GM18870 (cell line): ENCODE data around the gene C10orf67.
"Not testable (repeated sequence)": the region's sequence is repeated elsewhere in the genome, so short reads cannot be mapped to it uniquely, and the experiment has no call there.

Experiments used
- ATAC-seq: cut with Tn5 transposase; IDR thresholded peaks from one replicate; pipeline ENCODE4 v1.9.1; 2021; ENCODE audit warnings: moderate library complexity; ENCODE audit not compliant: unreplicated experiment

The C10orf67 gene

DNA sequence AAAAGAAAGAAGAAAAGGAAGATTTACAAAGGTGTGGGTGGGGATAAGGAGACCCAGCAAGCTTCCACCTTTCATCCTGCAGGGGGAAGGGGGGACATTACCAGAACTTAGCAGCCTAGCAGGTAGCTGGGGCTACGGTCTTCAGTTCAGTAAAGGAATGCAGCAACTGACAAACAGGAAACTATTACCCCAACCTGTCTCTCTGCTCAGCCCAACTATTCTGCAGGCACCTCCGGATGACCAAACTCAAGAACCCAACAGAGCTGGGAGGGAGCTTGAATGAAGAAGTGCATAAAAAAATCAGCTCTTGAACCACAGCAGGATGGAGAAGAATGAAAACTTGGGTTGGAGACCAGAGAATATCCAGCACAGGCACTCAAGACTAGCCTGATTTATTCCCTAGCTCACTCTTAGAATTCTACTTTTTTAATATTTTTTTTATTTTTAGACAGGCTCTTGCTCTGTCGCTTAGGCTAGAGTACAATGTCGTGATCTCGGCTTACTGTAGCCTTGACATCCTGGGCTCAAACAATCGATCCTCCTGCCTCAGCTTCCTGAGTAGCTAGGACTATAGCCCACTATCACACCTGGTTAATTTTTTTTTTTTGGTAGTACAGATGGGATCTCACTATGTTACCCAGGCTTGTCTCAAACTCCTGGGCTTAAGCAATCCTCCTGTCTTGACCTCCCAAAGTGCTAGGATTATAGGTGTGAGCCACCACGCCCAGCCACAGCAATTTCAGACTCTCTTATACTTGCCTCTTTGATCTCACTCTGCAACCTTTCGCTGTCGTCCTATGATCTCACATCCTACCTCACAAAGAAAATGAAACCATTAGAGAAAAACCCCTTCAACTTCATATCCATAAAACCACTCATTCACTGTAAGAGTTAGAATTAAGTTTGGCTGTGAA is 18.5 kb upstream of the C10orf67 start:
- peak; percentile 43 for ATAC-seq

DNA sequence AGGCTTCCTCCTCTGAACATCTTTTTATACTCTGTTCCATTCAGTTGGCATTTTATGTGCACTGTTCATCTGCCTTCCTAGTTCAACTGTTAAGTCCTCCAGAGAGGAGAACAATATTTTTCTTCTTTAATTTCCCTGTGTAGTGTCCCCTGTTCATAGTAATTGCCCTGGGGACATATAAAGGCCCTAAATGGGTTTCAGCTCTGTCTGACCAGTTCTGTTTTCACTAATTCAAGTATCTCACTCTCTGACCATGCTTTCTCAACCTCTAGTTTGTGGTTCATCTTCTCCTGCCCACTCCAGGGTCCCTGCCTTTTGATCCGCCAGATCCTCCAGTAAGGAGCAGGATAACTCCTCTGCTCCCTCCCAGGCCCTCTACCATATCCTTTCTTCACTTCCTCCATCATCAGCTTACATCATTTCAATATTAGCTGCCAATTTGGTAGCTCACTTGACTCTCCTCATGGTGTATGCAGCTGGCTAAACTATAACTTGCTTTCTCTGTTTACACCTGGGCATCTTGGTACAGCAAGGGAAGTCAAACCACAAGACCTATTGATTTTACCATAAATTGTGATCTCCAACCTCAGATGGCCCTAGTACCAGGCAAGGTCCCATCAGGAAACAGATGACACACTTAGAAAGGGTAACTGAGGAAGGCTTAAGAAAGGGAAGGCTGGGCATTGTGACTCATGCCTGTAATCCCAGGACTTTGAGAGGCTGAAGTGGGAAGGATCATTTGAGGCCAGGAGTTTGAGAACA is 17.7 kb upstream of the C10orf67 start:
- peak; percentile 48 for ATAC-seq

DNA sequence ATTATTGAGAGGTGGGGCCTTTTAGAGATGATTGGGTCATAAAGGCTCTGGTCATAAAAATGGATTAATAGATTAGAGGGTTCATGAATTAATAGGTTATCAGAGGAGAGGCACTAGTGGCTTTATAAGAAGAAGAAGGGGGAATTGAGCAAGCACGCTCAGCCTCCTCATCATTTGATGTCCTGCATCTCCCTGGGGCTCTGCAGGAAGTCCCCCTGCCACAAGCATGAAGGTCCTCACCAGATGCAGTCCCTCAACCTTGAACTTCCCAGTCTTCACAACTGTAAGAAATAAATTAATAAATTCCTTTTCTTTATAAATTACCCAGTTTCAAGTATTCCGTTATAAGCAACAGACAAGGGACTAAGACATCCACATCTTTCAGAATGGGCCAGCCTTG is 17.1 kb upstream of the C10orf67 start:
- ATAC-seq, result no peak

DNA sequence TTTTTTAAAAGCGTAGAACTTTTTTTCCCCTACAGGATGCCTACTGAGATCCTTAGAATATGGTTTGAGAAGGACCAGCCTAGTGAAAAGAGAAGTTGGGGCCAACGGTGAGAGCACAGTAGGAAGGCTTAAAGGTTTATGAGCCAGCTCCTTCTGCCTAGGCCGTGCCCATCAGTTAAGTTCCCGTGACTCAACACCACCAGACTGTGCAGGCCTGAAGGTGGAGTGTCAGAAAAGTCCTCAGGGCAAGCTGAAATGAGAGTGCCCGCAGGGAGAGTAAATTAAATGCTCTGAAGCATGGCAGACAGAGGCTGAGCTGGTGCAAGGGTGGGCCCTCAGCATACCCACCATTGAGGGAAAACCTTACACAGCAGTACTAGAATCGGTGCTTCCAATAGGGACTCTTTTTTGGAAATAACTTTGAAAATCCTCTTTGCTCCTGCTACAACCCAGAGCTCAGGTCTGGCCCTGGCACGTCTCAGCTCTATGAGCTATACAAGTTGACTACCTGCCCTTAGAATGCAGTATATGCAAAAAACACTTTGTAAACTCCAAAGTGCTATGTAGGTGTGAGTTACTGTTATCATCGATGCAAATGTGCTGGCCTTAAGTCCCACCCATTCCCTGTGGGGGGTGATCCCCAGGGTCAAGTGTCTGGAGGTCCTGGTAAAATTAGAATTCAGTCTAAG is 15.2 kb upstream of the C10orf67 start:
- no peak for ATAC-seq

DNA sequence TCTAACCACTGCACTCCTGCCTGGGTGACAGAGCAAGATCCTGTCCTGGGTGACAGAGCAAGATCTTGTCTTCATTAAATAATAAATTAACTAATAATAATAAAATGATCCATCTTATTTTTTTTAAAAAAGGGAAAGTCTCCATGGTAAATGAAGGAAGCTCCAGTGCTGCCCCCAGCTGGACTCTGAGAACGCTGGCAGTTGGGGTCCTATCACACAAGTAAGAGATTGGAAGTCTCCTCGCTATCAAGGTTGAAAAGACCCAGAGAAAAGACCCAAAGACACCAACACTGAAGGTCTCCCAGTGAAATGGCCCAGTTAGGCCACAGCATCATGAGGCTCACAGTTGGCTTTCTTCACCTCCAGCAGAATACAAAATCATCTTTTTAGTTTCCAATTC is 13.8 kb upstream of the C10orf67 start:
- ATAC-seq, result no peak

- ATAC-seq, result no peak
Observed at GRCh38 chr10:23354630-23355279, 10.2 kb upstream of the C10orf67 start.

DNA sequence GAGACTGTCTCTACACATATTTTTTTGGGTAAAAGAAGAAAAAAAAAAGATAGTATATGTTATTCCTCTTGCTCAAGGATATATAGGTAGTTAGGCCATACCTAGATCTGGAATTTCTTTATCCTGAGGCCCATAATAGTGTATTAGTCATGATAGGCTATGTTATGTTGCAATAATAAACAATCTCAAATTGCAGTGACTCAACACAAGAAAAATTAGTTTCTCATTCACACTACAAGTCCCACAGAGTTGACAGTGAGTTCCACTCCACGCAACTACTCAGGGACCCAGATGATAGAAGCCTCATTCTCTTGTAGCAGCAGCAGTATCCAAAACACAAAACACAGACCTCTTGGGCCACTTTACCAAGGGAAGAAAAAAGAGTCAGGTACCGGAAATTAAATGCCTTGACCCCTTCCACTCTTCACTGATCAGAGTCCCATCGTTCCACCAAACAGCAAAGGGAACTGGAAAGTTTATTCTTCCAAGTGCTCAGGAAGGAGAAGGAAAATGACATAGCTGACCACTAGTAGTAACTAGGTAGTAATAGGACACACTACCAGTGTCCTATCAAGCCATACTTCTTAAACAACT is 7.4 kb upstream of the C10orf67 start:
- ATAC-seq, result no peak

- not testable (repeated sequence) for ATAC-seq
Observed at GRCh38 chr10:23350706-23351105, 6.1 kb upstream of the C10orf67 start.

DNA sequence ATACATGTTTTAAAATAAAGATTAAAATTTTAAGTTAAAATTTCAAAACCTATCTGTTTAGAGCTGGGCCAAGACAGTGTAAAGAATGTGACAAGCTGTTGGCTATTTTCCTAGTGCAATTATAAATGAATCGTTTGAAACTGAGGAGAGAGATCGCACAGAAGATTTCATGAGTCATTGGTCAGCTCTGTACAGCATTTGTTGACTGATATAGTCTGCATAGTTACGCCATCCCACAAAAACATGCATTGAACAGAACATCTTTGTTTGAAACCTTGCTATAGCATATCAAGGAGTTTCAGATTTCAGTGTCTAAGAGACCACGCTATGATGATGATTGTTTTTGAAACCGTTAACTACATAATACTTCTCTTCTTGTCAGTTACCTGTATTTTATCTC is 1.3 kb upstream of the C10orf67 start:
- ATAC-seq, result no peak

DNA sequence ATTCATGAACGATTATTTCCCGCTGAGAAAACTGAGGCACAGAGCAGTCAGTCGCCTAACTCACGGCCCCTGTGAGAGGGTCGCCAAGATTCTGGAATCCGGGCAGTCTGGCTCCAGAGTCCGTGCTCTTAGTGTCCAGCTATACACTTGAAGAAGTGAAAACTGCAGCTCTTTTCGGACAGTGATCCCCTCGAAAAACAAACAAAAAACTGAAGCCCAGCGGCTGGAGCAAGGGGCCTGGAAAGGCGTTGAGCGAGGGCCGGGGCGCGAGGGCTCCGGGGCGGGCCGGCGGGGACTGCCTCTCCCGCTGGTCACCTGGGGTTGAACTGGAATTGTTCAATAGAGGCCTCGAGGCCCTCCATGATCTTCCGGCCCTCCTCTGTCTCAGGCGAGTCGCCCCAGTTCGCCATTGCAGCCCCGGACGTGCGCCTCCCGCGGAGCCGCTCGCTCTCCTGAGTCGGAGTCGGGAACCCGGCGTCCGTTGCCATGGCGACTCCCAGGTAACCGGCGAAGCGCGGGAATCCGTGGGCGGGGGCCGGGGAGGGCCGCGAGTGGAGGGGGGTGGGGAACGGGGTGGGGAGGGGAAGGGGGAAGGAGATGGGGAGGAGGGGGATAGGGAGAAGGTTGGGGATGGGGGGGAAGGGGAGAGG is 881 bp downstream of the C10orf67 start:
- no peak for ATAC-seq

- ATAC-seq, result no peak
Observed at GRCh38 chr10:23342213-23342884, 2.2 kb downstream of the C10orf67 start.

GRCh38 chr10:23341004-23341403 is 3.6 kb downstream of the C10orf67 start:
- ATAC-seq, result no peak

- no peak for ATAC-seq
Observed at GRCh38 chr10:23340354-23340753, 4.2 kb downstream of the C10orf67 start.

GRCh38 chr10:23338886-23339285 is 5.7 kb downstream of the C10orf67 start:
- no peak for ATAC-seq

DNA sequence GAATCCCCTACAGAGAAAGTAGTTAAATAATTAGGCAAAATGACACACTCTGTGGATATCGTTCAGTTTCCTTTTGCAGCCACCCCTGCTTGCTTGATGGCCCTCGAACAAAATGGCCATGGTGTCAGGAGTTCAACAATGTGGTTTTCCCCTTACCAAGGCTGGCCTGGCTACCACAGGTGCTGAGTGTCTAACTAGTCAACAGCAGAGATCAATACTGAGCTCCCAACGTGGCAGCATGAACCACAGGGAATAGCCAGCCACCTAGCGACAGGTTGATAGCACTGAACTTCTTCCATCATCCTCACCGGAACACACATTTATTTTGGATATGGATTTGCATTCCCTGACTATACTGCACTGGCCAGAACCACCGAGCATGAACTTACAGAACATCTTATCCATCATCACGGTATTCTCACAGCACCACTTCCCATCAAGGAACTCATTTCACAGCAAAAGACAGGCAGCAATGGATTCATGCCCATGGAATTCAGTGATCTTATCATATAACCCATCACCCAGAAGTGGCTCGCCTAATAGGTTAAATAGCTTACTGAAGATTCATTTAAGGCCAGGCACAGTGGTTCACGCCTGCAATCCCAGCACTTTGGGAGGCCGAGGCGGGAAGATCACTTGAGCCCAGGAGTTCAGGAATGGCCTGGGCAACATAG is 6.3 kb downstream of the C10orf67 start:
- no peak for ATAC-seq

DNA sequence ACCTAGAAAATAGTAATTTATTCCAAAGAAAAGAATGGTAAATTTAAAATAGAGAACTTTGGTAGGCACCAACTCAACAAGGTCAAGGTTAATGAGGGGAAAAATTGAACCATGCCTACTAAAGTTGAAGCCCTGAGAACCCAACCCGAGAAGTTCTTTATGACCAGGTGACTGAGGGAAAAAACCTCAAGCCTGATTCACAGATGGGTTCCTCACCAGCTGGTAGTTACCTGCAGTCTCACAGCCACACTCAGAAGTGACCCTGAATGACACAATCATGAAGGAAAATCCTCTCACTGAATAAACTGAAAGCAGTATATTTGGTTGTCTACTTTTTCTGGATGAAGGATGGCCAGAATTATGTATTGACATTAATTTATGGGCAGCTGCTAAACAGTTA is 7.0 kb downstream of the C10orf67 start:
- ATAC-seq, result peak; percentile 33

- ATAC-seq, result no peak
Observed at GRCh38 chr10:23331567-23332301, 12.9 kb downstream of the C10orf67 start.

GRCh38 chr10:23330948-23331347 is 13.6 kb downstream of the C10orf67 start:
- ATAC-seq, result no peak
